HG02763 (cell line): ENCODE results near the gene RRAS.

Experiments
- ATAC-seq: cut with Tn5 transposase; IDR thresholded peaks from one replicate; pipeline ENCODE4 v1.9.1; 2021; ENCODE audit warnings: mild to moderate bottlenecking, moderate library complexity; ENCODE audit not compliant: unreplicated experiment

RRAS gene

GRCh38 chr19:49596954-49597702, 42.8 kb downstream of the RRAS start:
- no peak for ATAC-seq

- ATAC-seq, result no peak
Measured at GRCh38 chr19:49596407-49596806, 43.5 kb downstream of the RRAS start.

GRCh38 chr19:49595819-49596404, 44.0 kb downstream of the RRAS start:
- ATAC-seq, result no peak

GRCh38 chr19:49594993-49595818, 44.7 kb downstream of the RRAS start:
- ATAC-seq, result no peak

- ATAC-seq, result no peak
Measured at GRCh38 chr19:49594157-49594992, 45.6 kb downstream of the RRAS start.

- ATAC-seq, result peak; percentile 37
Measured at GRCh38 chr19:49593233-49594113, 46.5 kb downstream of the RRAS start.

- no peak for ATAC-seq
Measured at GRCh38 chr19:49592486-49593232, 47.3 kb downstream of the RRAS start.

- ATAC-seq, result no peak
Measured at GRCh38 chr19:49591731-49592485, 48.0 kb downstream of the RRAS start.

GRCh38 chr19:49590971-49591730, 48.8 kb downstream of the RRAS start, which contains the start of gene PRR12:
Gene PRR12, plus strand, starts transcription at chr19:49591182. Its CDS starts 473 bp downstream, at chr19:49591655.
- ATAC-seq, result no peak

- peak; percentile 49 for ATAC-seq
Measured at GRCh38 chr19:49590071-49590970, 49.6 kb downstream of the RRAS start.

- ATAC-seq, result no peak
Measured at GRCh38 chr19:49589502-49589905, 50.4 kb downstream of the RRAS start.

GRCh38 chr19:49588365-49589122, 51.4 kb downstream of the RRAS start:
- ATAC-seq, result no peak

- ATAC-seq, result no peak
Measured at GRCh38 chr19:49587227-49587626, 52.7 kb downstream of the RRAS start.
